HepG2 (cell line): ENCODE measurements around the gene ALB. TPM values are rescaled to one million over a fixed set of nuclear protein-coding genes. Genes with fewer than 3 reads are reported as not detected.

Experiments used
- CBX2 ChIP-seq, 2 experiments: fragments of 200-600 bp in 1 of 2; sonication (generic); formaldehyde crosslinking in 1 of 2; IDR thresholded peaks; 2 replicates each; pipeline versions ENCODE4 v1.7.0 to v1.8.1; 2018 to 2022; ENCODE audit warnings: low read depth in 2 of 2, low read length in 1 of 2, mild to moderate bottlenecking in 1 of 2, missing genetic modification reagents in 1 of 2
- CCAR2 ChIP-seq: fragments of 200-400 bp; formaldehyde crosslinking; optimal IDR thresholded peaks from 2 replicates; pipeline ENCODE3; 2018; ENCODE audit warnings: low read depth, mild to moderate bottlenecking, low read length, moderate library complexity
- CHD4 ChIP-seq: fragments of 200-600 bp; sonication (generic); IDR thresholded peaks from 2 replicates; pipeline ENCODE4 v1.7.0; 2017; ENCODE audit warnings: mild to moderate bottlenecking, low read length, borderline replicate concordance
- DZIP1 ChIP-seq: sonication (generic); formaldehyde crosslinking; IDR thresholded peaks from 2 replicates; pipeline ENCODE4 v1.5.0; 2020; ENCODE audit warnings: mild to moderate bottlenecking, missing genetic modification reagents
- HDAC6 ChIP-seq: fragments of 200-600 bp; sonication (generic); IDR thresholded peaks from 2 replicates; pipeline ENCODE4 v1.7.0; 2017; ENCODE audit warnings: mild to moderate bottlenecking, antibody characterized with exemption, low read length, low read depth
- MED8 ChIP-seq: sonication (generic); formaldehyde crosslinking; IDR thresholded peaks from 2 replicates; pipeline ENCODE4 v1.8.1; 2023; ENCODE audit warnings: mild to moderate bottlenecking, missing genetic modification reagents; ENCODE audit not compliant: insufficient replicate concordance
- MEF2D ChIP-seq: sonication (generic); formaldehyde crosslinking; IDR thresholded peaks from 2 replicates; pipeline ENCODE4 v1.5.1; 2020; ENCODE audit warnings: mild to moderate bottlenecking, missing genetic modification reagents
- MXD3 ChIP-seq: IDR thresholded peaks from 2 replicates; pipeline ENCODE4 v1.6.1; 2016; ENCODE audit warnings: mild to moderate bottlenecking, missing biosample characterization, missing genetic modification reagents
- NFATC3 ChIP-seq: sonication (generic); formaldehyde crosslinking; IDR thresholded peaks from 2 replicates; pipeline ENCODE4 v1.5.1; 2020; ENCODE audit warnings: mild to moderate bottlenecking, missing genetic modification reagents
- PAX8 ChIP-seq: sonication (generic); formaldehyde crosslinking; IDR thresholded peaks from 2 replicates; pipeline ENCODE4 v1.8.0; 2022; ENCODE audit warnings: mild to moderate bottlenecking, missing genetic modification reagents, borderline replicate concordance
- PCBP2 ChIP-seq: fragments of 200-400 bp; formaldehyde crosslinking; optimal IDR thresholded peaks from 2 replicates; pipeline ENCODE3; 2018; ENCODE audit warnings: low read length, low read depth; ENCODE audit not compliant: poor library complexity, severe bottlenecking
- RFXANK ChIP-seq: IDR thresholded peaks from 2 replicates; pipeline ENCODE4 v1.6.1; 2016
- SALL2 ChIP-seq: sonication (generic); formaldehyde crosslinking; IDR thresholded peaks from 2 replicates; pipeline ENCODE4 v1.8.1; 2023; ENCODE audit warnings: mild to moderate bottlenecking, missing genetic modification reagents, inconsistent platforms
- SMC3 ChIP-seq: IDR thresholded peaks from 2 replicates; pipeline ENCODE4 v1.6.1; 2011; ENCODE audit warnings: low read length, improper control_type of control experiment
- TCF12 ChIP-seq, 2 experiments: fragments of 450-650 bp in 1 of 2; sonication (generic) in 1 of 2; formaldehyde crosslinking in 1 of 2; IDR thresholded peaks; 2 replicates each; pipeline versions ENCODE4 v1.6.1 to v1.8.0; 2017 to 2022; ENCODE audit warnings: antibody characterized with exemption in 1 of 2, mild to moderate bottlenecking in 1 of 2, missing genetic modification reagents in 1 of 2, moderate library complexity in 1 of 2
- ZNF12 ChIP-seq: sonication (generic); formaldehyde crosslinking; IDR thresholded peaks from 2 replicates; pipeline ENCODE4 v1.5.0; 2020; ENCODE audit warnings: missing genetic modification reagents
- ZNF275 ChIP-seq: sonication (generic); formaldehyde crosslinking; IDR thresholded peaks from 2 replicates; pipeline ENCODE4 v1.8.0; 2022; ENCODE audit warnings: missing genetic modification reagents, mild to moderate bottlenecking, inconsistent platforms, borderline replicate concordance
- ZNF333 ChIP-seq: sonication (generic); formaldehyde crosslinking; IDR thresholded peaks from 2 replicates; pipeline ENCODE4 v1.4.0; 2020; ENCODE audit warnings: mild to moderate bottlenecking, missing genetic modification reagents, borderline replicate concordance
- ZNF34 ChIP-seq: sonication (generic); formaldehyde crosslinking; IDR thresholded peaks from 2 replicates; pipeline ENCODE4 v1.4.0; 2020; ENCODE audit warnings: mild to moderate bottlenecking, missing genetic modification reagents, borderline replicate concordance
- ZNF362 ChIP-seq: sonication (generic); formaldehyde crosslinking; IDR thresholded peaks from 2 replicates; pipeline ENCODE4 v1.4.0; 2020; ENCODE audit warnings: missing genetic modification reagents, mild to moderate bottlenecking, borderline replicate concordance
- ZNF790 ChIP-seq: sonication (generic); formaldehyde crosslinking; IDR thresholded peaks from 2 replicates; pipeline ENCODE4 v1.8.0; 2022; ENCODE audit warnings: missing genetic modification reagents, mild to moderate bottlenecking, borderline replicate concordance
- ZNF816 ChIP-seq: sonication (generic); formaldehyde crosslinking; IDR thresholded peaks from 2 replicates; pipeline ENCODE4 v1.8.0; 2022; ENCODE audit warnings: missing genetic modification reagents, mild to moderate bottlenecking, borderline replicate concordance
- polyA plus RNA-seq, 8 experiments: library from polyadenylated mRNA; depleted of rRNA in 3 of 8; stranded (reverse) in 7 of 8; unstranded in 1 of 8; fragments of >200 nt; fragmentation: Illumina TruSeq in 4 of 8; extraction: Trizol in 4 of 8; gene quantifications; 2 replicates each; pipeline versions ENCODE4 v1.2.1 to v1.2.3, GENCODE V29; 2011 to 2016; ENCODE audit warnings: low read depth in 4 of 8, missing spikeins in 1 of 8, mixed read lengths in 1 of 8; ENCODE audit not compliant: insufficient read depth in 1 of 8
- total RNA-seq, 5 experiments: library from RNA; depleted of rRNA; stranded (reverse); fragments of >200 nt; fragmentation: Illumina TruSeq; extraction: Trizol; gene quantifications; 2 replicates each; pipeline ENCODE4 v1.2.3, GENCODE V29; 2016; ENCODE audit warnings: low read depth in 1 of 5

Gene ALB
- total and polyA plus RNA-seq, 2 of the 13 experiments (the other 11 are each of a cell fraction or from before 2014, with no cell fraction given): 22,259 to 22,625 TPM

- TF ChIP-seq CHD4: no peak
- no peak for TF ChIP-seq MEF2D (CRISPR knock-in tag)
- TF ChIP-seq ZNF790 (CRISPR knock-in tag): 0 out of 2 replicates have a peak, but pooled peaks have one; percentile 43
- no peak for TF ChIP-seq ZNF12 (CRISPR knock-in tag)
- no peak for TF ChIP-seq CCAR2
- TF ChIP-seq ZNF816: no peak
- TF ChIP-seq ZNF362 (CRISPR knock-in tag): no peak
- TF ChIP-seq PCBP2: no peak
- no peak for TF ChIP-seq TCF12 (IDR thresholded peaks at IDR 0.05)
- TF ChIP-seq TCF12 (CRISPR knock-in tag; IDR thresholded peaks at IDR 0.05): no peak
- no peak for TF ChIP-seq CBX2 (IDR thresholded peaks at IDR 0.05; ENCODE audit: low read depth, low read length)
- TF ChIP-seq CBX2 (CRISPR knock-in tag; IDR thresholded peaks at IDR 0.05; ENCODE audit: low read depth): no peak
- no peak for TF ChIP-seq MXD3 (CRISPR knock-in tag)
- no peak for TF ChIP-seq RFXANK (CRISPR knock-in tag)
- no peak for TF ChIP-seq ZNF333 (CRISPR knock-in tag)
- no peak for TF ChIP-seq SALL2 (CRISPR knock-in tag)
- TF ChIP-seq ZNF275 (CRISPR knock-in tag): no peak
- TF ChIP-seq ZNF34 (CRISPR knock-in tag): no peak
- no peak for TF ChIP-seq HDAC6
- TF ChIP-seq PAX8 (CRISPR knock-in tag): no peak
- TF ChIP-seq DZIP1 (CRISPR knock-in tag): no peak
- no peak for TF ChIP-seq MED8 (CRISPR knock-in tag)
- TF ChIP-seq NFATC3 (CRISPR knock-in tag): no peak
- no peak for TF ChIP-seq SMC3
Measured at GRCh38 chr4:73445383-73446335, 41.6 kb downstream of the ALB start (continued).
